SK-N-MC (cell line): ENCODE measurements around the gene KLHL29.

Source experiments
- DNase-seq: peaks from one replicate; pipeline ENCODE4 v3.0.0-alpha.2; 2011; ENCODE audit warnings: low read depth, low spot score
- H3K27ac ChIP-seq: fragments of 200-600 bp; sonication (generic); 2 replicates; pipeline ENCODE4 v1.5.1; 2016; ENCODE audit warnings: mixed run types
- H3K36me3 ChIP-seq: fragments of 200-600 bp; sonication (generic); 2 replicates; pipeline ENCODE4 v1.6.1; 2017; ENCODE audit warnings: antibody characterized with exemption, low read length, mixed read lengths; ENCODE audit not compliant: insufficient read depth
- H3K4me3 ChIP-seq: fragments of 200-600 bp; sonication (generic); 2 replicates; pipeline ENCODE4 v1.5.1; 2016
- H3K9ac ChIP-seq: fragments of 200-600 bp; sonication (generic); 2 replicates; pipeline ENCODE4 v1.8.0; 2017; ENCODE audit warnings: mixed run types, mixed read lengths; ENCODE audit not compliant: insufficient read length
- H3K9me3 ChIP-seq: fragments of 200-600 bp; sonication (generic); 2 replicates; pipeline ENCODE4 v1.6.1; 2017; ENCODE audit warnings: low read depth, mild to moderate bottlenecking, antibody characterized with exemption, low read length, moderate library complexity, mixed read lengths
- EZH2 ChIP-seq: fragments of 200-600 bp; sonication (generic); IDR thresholded peaks from one replicate; pipeline ENCODE4 v1.6.1; 2017; ENCODE audit warnings: antibody characterized with exemption
- FOXP2 ChIP-seq: optimal IDR thresholded peaks from 2 replicates; pipeline ENCODE3; 2011; ENCODE audit warnings: mild to moderate bottlenecking, moderate library complexity; ENCODE audit not compliant: insufficient read depth; ENCODE audit errors: extremely low read length, control extremely low read depth
- POLR2AphosphoS5 ChIP-seq: IDR thresholded peaks from 2 replicates; pipeline ENCODE4 v1.6.1; 2012; ENCODE audit warnings: mild to moderate bottlenecking, low read depth, low read length, borderline replicate concordance

KLHL29 gene

GRCh38 chr2:23609254-23609653 is 224.3 kb downstream of the KLHL29 start:
- Histone ChIP-seq H3K9me3 (peaks cover 8% of the 10 kb centered on the region; the same call in 1 of the 2 replicates), H3K9ac (no peak overlapping the region), H3K4me3 (no peak overlapping the region), H3K36me3 (no peaks in the 10 kb centered on the region), H3K27ac (no peak overlapping the region)
- no peak for DNase-seq
- no peak for TF ChIP-seq FOXP2
- no peak for TF ChIP-seq EZH2
- no peak for TF ChIP-seq POLR2AphosphoS5

- DNase-seq: no peak
- TF ChIP-seq POLR2AphosphoS5 (no peak), EZH2 (no peak), FOXP2 (no peak)
- Histone ChIP-seq H3K9ac (no peak overlapping the region), H3K4me3 (no peak overlapping the region), H3K36me3 (no peaks in the 10 kb centered on the region), H3K27ac (no peak overlapping the region), H3K9me3 (peaks cover 8% of the 10 kb centered on the region; the same call in 1 of the 2 replicates)
Measured at GRCh38 chr2:23611839-23612238, 226.9 kb downstream of the KLHL29 start.

GRCh38 chr2:23614701-23615100 is 229.7 kb downstream of the KLHL29 start:
- Histone ChIP-seq H3K36me3 (no peaks in the 10 kb centered on the region), H3K4me3 (no peak overlapping the region), H3K9ac (no peak overlapping the region), H3K9me3 (peaks cover 8% of the 10 kb centered on the region; the same call in 1 of the 2 replicates), H3K27ac (no peak overlapping the region)
- no peak for DNase-seq
- TF ChIP-seq POLR2AphosphoS5 (no peak), EZH2 (no peak), FOXP2 (no peak)

GRCh38 chr2:23615216-23616020 is 230.4 kb downstream of the KLHL29 start:
- TF ChIP-seq EZH2 (no peak), FOXP2 (no peak), POLR2AphosphoS5 (no peak)
- H3K9ac ChIP-seq: no peak overlapping the region
- no peak overlapping the region for H3K4me3 ChIP-seq

GRCh38 chr2:23616630-23617029 is 231.7 kb downstream of the KLHL29 start:
- no peak for DNase-seq
- TF ChIP-seq EZH2 (no peak), POLR2AphosphoS5 (no peak), FOXP2 (no peak)

More at GRCh38 chr2:23615216-23616020, 230.4 kb downstream of the KLHL29 start:
- DNase-seq: no peak
- Histone ChIP-seq H3K27ac (no peak overlapping the region), H3K36me3 (no peaks in the 10 kb centered on the region), H3K9me3 (peaks cover 8% of the 10 kb centered on the region; the same call in 1 of the 2 replicates)

GRCh38 chr2:23617167-23617810 is 232.3 kb downstream of the KLHL29 start:
- no peak overlapping the region for H3K27ac ChIP-seq
- no peaks in the 10 kb centered on the region for H3K9me3 ChIP-seq
- no peak for TF ChIP-seq EZH2
- TF ChIP-seq FOXP2: no peak
- H3K9ac ChIP-seq: no peak overlapping the region
- H3K4me3 ChIP-seq: no peak overlapping the region
- DNase-seq: no peak
- H3K36me3 ChIP-seq: no peaks in the 10 kb centered on the region

More at GRCh38 chr2:23616630-23617029, 231.7 kb downstream of the KLHL29 start:
- no peak overlapping the region for H3K27ac ChIP-seq
- no peaks in the 10 kb centered on the region for H3K36me3 ChIP-seq
- H3K9ac ChIP-seq: no peak overlapping the region
- no peak overlapping the region for H3K4me3 ChIP-seq
- peaks cover 5% of the 10 kb centered on the region; the same call in 1 of the 2 replicates for H3K9me3 ChIP-seq

- Histone ChIP-seq H3K9me3 (no peaks in the 10 kb centered on the region), H3K4me3 (no peak overlapping the region), H3K9ac (no peak overlapping the region), H3K27ac (no peak overlapping the region), H3K36me3 (no peaks in the 10 kb centered on the region)
- TF ChIP-seq FOXP2 (no peak), EZH2 (no peak), POLR2AphosphoS5 (no peak)
- DNase-seq: no peak
Measured at GRCh38 chr2:23617811-23618215, 232.8 kb downstream of the KLHL29 start.

- H3K9ac ChIP-seq: no peak overlapping the region
- no peak for TF ChIP-seq EZH2
- TF ChIP-seq POLR2AphosphoS5: no peak
- no peak for TF ChIP-seq FOXP2
- H3K36me3 ChIP-seq: no peaks in the 10 kb centered on the region
- H3K27ac ChIP-seq: no peak overlapping the region
- DNase-seq: no peak
- H3K9me3 ChIP-seq: no peaks in the 10 kb centered on the region
- H3K4me3 ChIP-seq: no peak overlapping the region
Measured at GRCh38 chr2:23618265-23618664, 233.3 kb downstream of the KLHL29 start.
